ENCODE measurements around the gene MTMR10. TPM values are rescaled to one million over a fixed set of nuclear protein-coding genes. Genes with fewer than 3 reads are reported as not detected.
A peak's percentile ranks its signal among the peaks of the same experiment; 100 is the strongest.

MTMR10 gene
- total RNA-seq, 1 donor from 2014 or later, result 34.8 TPM

DNA sequence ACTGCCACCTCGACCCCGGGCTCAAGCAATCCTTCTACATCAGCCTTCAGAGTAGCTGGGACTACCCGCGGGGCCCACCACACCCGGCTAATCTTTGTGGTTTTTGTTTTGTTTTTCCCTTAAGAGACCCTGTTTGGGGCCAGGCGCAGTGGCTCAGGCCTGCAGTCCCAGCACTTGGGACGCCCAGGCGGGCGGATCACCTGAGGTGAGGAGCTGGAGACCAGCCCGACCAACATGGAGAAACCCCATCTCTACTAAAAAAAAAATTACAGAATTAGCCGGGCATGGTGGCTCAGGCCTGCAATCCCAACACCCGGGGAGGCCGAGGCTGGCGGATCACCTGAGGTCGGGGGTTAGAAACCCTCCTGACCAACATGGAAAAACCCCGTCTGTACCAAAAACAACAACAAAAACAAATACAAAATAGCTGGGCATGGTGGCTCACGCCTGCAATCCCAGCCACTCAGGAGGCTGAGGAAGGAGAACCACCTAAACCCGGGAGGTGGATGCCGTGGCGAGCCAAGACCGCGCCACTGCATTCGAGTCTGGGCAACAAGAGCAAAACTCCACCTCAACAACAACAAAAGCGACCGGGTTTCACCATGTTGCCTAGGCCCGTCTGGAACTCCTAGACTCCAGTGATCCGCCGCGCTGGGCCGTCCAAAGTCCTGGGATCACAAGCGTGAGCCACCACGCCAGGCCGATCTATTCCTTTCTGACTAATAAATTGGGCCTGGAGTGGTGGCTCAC, 95.8 kb downstream of the MTMR10 start:
- ATAC-seq (no peak), DNase-seq (no peak)
- intact Hi-C loops (cut with micrococcal nuclease), result no loop called here

DNA sequence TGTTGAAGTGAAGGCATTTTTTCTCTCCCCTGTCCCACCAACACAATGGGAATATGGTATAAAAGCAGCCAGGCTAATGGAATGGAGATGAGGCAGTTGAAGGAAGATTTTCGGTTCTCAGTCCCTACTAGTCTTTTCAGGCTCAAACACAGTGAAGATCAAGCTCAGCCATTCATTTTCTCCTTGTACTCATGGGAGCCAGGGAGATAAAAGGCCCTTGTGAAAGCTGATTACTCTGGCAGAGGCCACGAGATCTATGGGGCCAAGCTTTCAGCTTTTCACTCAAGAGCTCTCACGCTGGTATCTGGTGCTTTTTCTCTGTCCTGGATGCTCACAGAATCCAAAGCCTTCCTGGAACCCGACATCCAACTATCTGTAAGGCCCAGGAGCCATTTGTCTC, 102.2 kb downstream of the MTMR10 start:
- intact Hi-C loops (cut with micrococcal nuclease), result no loop called here
- DNase-seq, result no peak
- peak; percentile 54 for ATAC-seq

Other genes with a start within 250 kb of the MTMR10 start
- 26.3 TPM for gene FAN1, start 87.7 kb downstream of the MTMR10 start, total RNA-seq
- gene TRPM1, start 110.1 kb upstream of the MTMR10 start, total RNA-seq, result not detected

Data from left ventricle myocardium superior (tissue), 1 donor.